SK-N-MC (cell line): ENCODE data around the gene CAVIN1.
"Not testable (repeated sequence)": the region's sequence is repeated elsewhere in the genome, so short reads cannot be mapped to it uniquely, and the experiment has no call there.

Source experiments
- EZH2 ChIP-seq: fragments of 200-600 bp; sonication (generic); IDR thresholded peaks from one replicate; pipeline ENCODE4 v1.6.1; 2017; ENCODE audit warnings: antibody characterized with exemption
- FOXP2 ChIP-seq: optimal IDR thresholded peaks from 2 replicates; pipeline ENCODE3; 2011; ENCODE audit warnings: mild to moderate bottlenecking, moderate library complexity; ENCODE audit not compliant: insufficient read depth; ENCODE audit errors: extremely low read length, control extremely low read depth
- POLR2AphosphoS5 ChIP-seq: IDR thresholded peaks from 2 replicates; pipeline ENCODE4 v1.6.1; 2012; ENCODE audit warnings: mild to moderate bottlenecking, low read depth, low read length, borderline replicate concordance

GRCh38 chr17:42454987-42455386 lies 31.9 kb upstream of the CAVIN1 start:
- not testable (repeated sequence) for TF ChIP-seq POLR2AphosphoS5, EZH2, FOXP2
